Measurements from ENCODE around the gene MORN1. TPM values are rescaled to one million over a fixed set of nuclear protein-coding genes. Genes with fewer than 3 reads are reported as not detected.

Gene MORN1
- total and polyA plus RNA-seq, 2 of the 4 experiments (the other 2 are of a cell fraction): 3.0 to 4.2 TPM

GRCh38 chr1:2272686-2273400 is 118.5 kb downstream of the MORN1 start:
- CTCF ChIA-PET: no interaction called here
- H4K5ac ChIP-seq (ENCODE audit: low read depth, low read length): no peak overlapping the region
- H3K56ac ChIP-seq (ENCODE audit: extremely low read depth, insufficient read depth, low read length): no peak overlapping the region
- H3K27me3 ChIP-seq (ENCODE audit: control insufficient read depth, insufficient read depth, low read length): no peaks in the 10 kb centered on the region
- dilution Hi-C loops (cut with HindIII; ENCODE audit: low sequenced_read_pairs, unreplicated experiment) (no loop called here), in situ Hi-C loops (cut with MboI; ENCODE audit: low sequenced_read_pairs) (no loop called here), intact Hi-C loops (cut with micrococcal nuclease) (no loop called here)
- peak overlapping the region; percentile 72 for H2AK9ac ChIP-seq (replicated peaks; ENCODE audit: low read depth, low read length, poor library complexity)
- peaks cover 59% of the 10 kb centered on the region for H3K4me1 ChIP-seq (ENCODE audit: control insufficient read depth, insufficient read depth, low read length)
- H2BK5ac ChIP-seq (ENCODE audit: low read depth, low read length, poor library complexity, severe bottlenecking): no peak overlapping the region
- no peak overlapping the region for H3K4me3 ChIP-seq (ENCODE audit: insufficient read depth, low read depth, low read length)
- BruUV-seq (replicated peaks): no TSS peak
- POLR2A ChIA-PET (ENCODE audit: unreplicated experiment): no interaction called here
- H3K36me3 ChIP-seq (ENCODE audit: control insufficient read depth, insufficient read depth, low read length): peaks cover 5% of the 10 kb centered on the region
- no peak overlapping the region for H2AFZ ChIP-seq (replicated peaks; ENCODE audit: low read length, poor library complexity)
- no peak overlapping the region for H2BK20ac ChIP-seq (ENCODE audit: low read depth, low read length)
- H3K9me3 ChIP-seq (ENCODE audit: control insufficient read depth, insufficient read depth, low read length): no peaks in the 10 kb centered on the region
- H2BK15ac ChIP-seq (ENCODE audit: low read depth, low read length): no peak overlapping the region
- TF ChIP-seq MAFK (IDR thresholded peaks at IDR 0.05; ENCODE audit: low read depth, low read length): no peak
- no peak for TF ChIP-seq BHLHE40 (IDR thresholded peaks at IDR 0.05; ENCODE audit: low read depth, low read length)
- no peak for TF ChIP-seq CHD1 (IDR thresholded peaks at IDR 0.05; ENCODE audit: low read depth, low read length)
- no peak for TF ChIP-seq CEBPB (IDR thresholded peaks at IDR 0.05; ENCODE audit: low read depth, low read length)
- TF ChIP-seq MXI1 (IDR thresholded peaks at IDR 0.05; ENCODE audit: borderline replicate concordance, low read depth, low read length): no peak
- TF ChIP-seq, protein P1, sequence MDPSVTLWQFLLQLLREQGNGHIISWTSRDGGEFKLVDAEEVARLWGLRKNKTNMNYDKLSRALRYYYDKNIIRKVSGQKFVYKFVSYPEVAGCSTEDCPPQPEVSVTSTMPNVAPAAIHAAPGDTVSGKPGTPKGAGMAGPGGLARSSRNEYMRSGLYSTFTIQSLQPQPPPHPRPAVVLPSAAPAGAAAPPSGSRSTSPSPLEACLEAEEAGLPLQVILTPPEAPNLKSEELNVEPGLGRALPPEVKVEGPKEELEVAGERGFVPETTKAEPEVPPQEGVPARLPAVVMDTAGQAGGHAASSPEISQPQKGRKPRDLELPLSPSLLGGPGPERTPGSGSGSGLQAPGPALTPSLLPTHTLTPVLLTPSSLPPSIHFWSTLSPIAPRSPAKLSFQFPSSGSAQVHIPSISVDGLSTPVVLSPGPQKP (IDR thresholded peaks at IDR 0.05; ENCODE audit: borderline replicate concordance, low read depth, low read length): no peak
- no peak for TF ChIP-seq SMC3 (IDR thresholded peaks at IDR 0.05; ENCODE audit: low read depth, low read length)
- no peak for TF ChIP-seq RFX5 (IDR thresholded peaks at IDR 0.05; ENCODE audit: low read depth, low read length)
- TF ChIP-seq, protein P2, sequence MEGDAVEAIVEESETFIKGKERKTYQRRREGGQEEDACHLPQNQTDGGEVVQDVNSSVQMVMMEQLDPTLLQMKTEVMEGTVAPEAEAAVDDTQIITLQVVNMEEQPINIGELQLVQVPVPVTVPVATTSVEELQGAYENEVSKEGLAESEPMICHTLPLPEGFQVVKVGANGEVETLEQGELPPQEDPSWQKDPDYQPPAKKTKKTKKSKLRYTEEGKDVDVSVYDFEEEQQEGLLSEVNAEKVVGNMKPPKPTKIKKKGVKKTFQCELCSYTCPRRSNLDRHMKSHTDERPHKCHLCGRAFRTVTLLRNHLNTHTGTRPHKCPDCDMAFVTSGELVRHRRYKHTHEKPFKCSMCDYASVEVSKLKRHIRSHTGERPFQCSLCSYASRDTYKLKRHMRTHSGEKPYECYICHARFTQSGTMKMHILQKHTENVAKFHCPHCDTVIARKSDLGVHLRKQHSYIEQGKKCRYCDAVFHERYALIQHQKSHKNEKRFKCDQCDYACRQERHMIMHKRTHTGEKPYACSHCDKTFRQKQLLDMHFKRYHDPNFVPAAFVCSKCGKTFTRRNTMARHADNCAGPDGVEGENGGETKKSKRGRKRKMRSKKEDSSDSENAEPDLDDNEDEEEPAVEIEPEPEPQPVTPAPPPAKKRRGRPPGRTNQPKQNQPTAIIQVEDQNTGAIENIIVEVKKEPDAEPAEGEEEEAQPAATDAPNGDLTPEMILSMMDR (conservative IDR thresholded peaks at IDR 0.05; ENCODE audit: low read depth, low read length): no peak
- no peak for TF ChIP-seq NFE2L2 (IDR thresholded peaks at IDR 0.05; ENCODE audit: low read depth, low read length)
- H3K79me1 ChIP-seq (ENCODE audit: low read depth in 1 of 2, low read length in 2 of 2): peaks cover 13 to 86% of the 10 kb centered on the region in 2 experiments; a peak in 3 of 4 replicates
- no peak overlapping the region for H3K18ac ChIP-seq (ENCODE audit: low read depth, low read length)
- ATAC-seq (ENCODE audit: low read depth): no peak
- no peak overlapping the region for H2AK5ac ChIP-seq (ENCODE audit: low read depth, low read length)
- DNase-seq: no peak
- H3K9me1 ChIP-seq (ENCODE audit: insufficient read depth, low read length): peaks cover 53% of the 10 kb centered on the region
- H3K4me2 ChIP-seq (ENCODE audit: low read depth, low read length): no peak overlapping the region
- H4K91ac ChIP-seq (ENCODE audit: insufficient read depth, low read depth, low read length): no peak overlapping the region
- no peak overlapping the region for H4K8ac ChIP-seq (ENCODE audit: low read depth in 2 of 2, low read length in 2 of 2)
- peak overlapping the region; percentile 46; the same call in 1 of the 2 replicates for H3K23ac ChIP-seq (ENCODE audit: low read depth, low read length)
- H3K27ac ChIP-seq (ENCODE audit: insufficient read depth, low read length): no peak overlapping the region
- no peak overlapping the region for H3K14ac ChIP-seq (replicated peaks; ENCODE audit: low read depth, low read length)
- no peak overlapping the region for H3K9ac ChIP-seq (ENCODE audit: low read depth, low read length)
- no peak overlapping the region for H2BK120ac ChIP-seq (ENCODE audit: low read depth, low read length)
- H4K20me1 ChIP-seq (ENCODE audit: insufficient read depth, low read length): peaks cover 98% of the 10 kb centered on the region
- WGBS, 2 experiments (ENCODE audit: extremely low coverage in 2 of 2, insufficient read length in 1 of 2): 68% methylated on average over 13 of the region's 28 CpGs; no CpG with 5 or more reads in 1 of the 2 experiments
- H3K4ac ChIP-seq (ENCODE audit: low read depth, low read length): no peak overlapping the region

Data from IMR-90 (cell line).